GM21515 (cell line): ENCODE data around the gene MALAT1.
"Not testable (repeated sequence)": the region's sequence is repeated elsewhere in the genome, so short reads cannot be mapped to it uniquely, and the experiment has no call there.

Source experiments
- ATAC-seq: cut with Tn5 transposase; IDR thresholded peaks from one replicate; pipeline ENCODE4 v1.9.1; 2021; ENCODE audit not compliant: unreplicated experiment

The MALAT1 gene

GRCh38 chr11:65497141-65498041 is 1.5 kb upstream of the MALAT1 start:
- peak; percentile 57 for ATAC-seq

- ATAC-seq: no peak
These were observed 661 bp upstream of the MALAT1 start for GRCh38 chr11:65498042-65498726.

- ATAC-seq: no peak
These were observed 193 bp upstream of the MALAT1 start for GRCh38 chr11:65498727-65498976.

- no peak for ATAC-seq
These were observed 1.0 kb downstream of the MALAT1 start for GRCh38 chr11:65499713-65500386.

GRCh38 chr11:65500387-65501185 is 1.7 kb downstream of the MALAT1 start:
- no peak for ATAC-seq

- no peak for ATAC-seq
These were observed 2.3 kb downstream of the MALAT1 start for GRCh38 chr11:65501186-65501471.

GRCh38 chr11:65501472-65502273 is 2.8 kb downstream of the MALAT1 start:
- no peak for ATAC-seq

- ATAC-seq: no peak
These were observed 3.4 kb downstream of the MALAT1 start for GRCh38 chr11:65502274-65502554.

- ATAC-seq: no peak
These were observed 3.9 kb downstream of the MALAT1 start for GRCh38 chr11:65502555-65503367.

- ATAC-seq: no peak
These were observed 4.6 kb downstream of the MALAT1 start for GRCh38 chr11:65503368-65503948.

- ATAC-seq: no peak
These were observed 5.3 kb downstream of the MALAT1 start for GRCh38 chr11:65503949-65504673.

GRCh38 chr11:65504674-65505465 is 6.0 kb downstream of the MALAT1 start:
- no peak for ATAC-seq

GRCh38 chr11:65505466-65506289 is 6.8 kb downstream of the MALAT1 start:
- no peak for ATAC-seq

- ATAC-seq: no peak
These were observed 7.5 kb downstream of the MALAT1 start for GRCh38 chr11:65506290-65506771.

- peak; percentile 20 for ATAC-seq
These were observed 8.1 kb downstream of the MALAT1 start for GRCh38 chr11:65506772-65507505.

GRCh38 chr11:65512311-65512710 is 13.5 kb downstream of the MALAT1 start:
- not testable (repeated sequence) for ATAC-seq
